ENCODE measurements around the gene SLC6A7.

GRCh38 chr5:150167908-150168307, 22.0 kb upstream of the SLC6A7 start:
- TF ChIP-seq POLR2AphosphoS5 (IDR thresholded peaks at IDR 0.05) = no peak
- TF ChIP-seq, protein P1, sequence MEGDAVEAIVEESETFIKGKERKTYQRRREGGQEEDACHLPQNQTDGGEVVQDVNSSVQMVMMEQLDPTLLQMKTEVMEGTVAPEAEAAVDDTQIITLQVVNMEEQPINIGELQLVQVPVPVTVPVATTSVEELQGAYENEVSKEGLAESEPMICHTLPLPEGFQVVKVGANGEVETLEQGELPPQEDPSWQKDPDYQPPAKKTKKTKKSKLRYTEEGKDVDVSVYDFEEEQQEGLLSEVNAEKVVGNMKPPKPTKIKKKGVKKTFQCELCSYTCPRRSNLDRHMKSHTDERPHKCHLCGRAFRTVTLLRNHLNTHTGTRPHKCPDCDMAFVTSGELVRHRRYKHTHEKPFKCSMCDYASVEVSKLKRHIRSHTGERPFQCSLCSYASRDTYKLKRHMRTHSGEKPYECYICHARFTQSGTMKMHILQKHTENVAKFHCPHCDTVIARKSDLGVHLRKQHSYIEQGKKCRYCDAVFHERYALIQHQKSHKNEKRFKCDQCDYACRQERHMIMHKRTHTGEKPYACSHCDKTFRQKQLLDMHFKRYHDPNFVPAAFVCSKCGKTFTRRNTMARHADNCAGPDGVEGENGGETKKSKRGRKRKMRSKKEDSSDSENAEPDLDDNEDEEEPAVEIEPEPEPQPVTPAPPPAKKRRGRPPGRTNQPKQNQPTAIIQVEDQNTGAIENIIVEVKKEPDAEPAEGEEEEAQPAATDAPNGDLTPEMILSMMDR (IDR thresholded peaks at IDR 0.05) = no peak

Measured in stomach (tissue), 4 donors.